OCI-LY3 (cell line): ENCODE data around the gene FAM227B.

ENCODE experiments used
- EZH2phosphoT487 ChIP-seq: fragments of 200-600 bp; shearing (Covaris generic); IDR thresholded peaks from 2 replicates; pipeline ENCODE4 v1.6.1; 2018; ENCODE audit warnings: antibody characterized with exemption, mixed run types, low read depth
- TF ChIP-seq, protein P1 (sequence below): fragments of 200-600, 300-600 bp; sonication (generic); IDR thresholded peaks from 2 replicates; pipeline ENCODE4 v1.5.1; 2014; ENCODE audit warnings: antibody characterized with exemption, low read length, low read depth

DNA sequence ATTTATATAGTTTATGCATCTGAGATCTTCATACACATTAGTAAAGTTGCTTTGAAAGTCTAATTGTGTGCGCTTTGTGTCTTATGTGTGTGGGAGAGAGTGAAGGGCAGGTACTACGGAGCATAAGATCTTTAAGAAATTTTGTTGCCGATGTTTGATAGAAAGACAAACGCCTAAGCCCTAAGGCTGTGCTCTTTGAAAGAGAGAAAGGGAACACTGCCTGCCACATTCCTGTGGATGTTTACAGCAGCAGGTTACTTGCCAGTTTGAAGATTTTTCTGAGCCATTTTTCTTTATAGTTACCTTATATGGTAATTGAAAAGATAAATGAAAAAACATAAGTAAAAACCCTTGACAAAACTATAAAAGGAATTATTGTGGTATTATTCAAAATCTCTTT, 17.2 kb upstream of the FAM227B start:
- TF ChIP-seq, protein P1, sequence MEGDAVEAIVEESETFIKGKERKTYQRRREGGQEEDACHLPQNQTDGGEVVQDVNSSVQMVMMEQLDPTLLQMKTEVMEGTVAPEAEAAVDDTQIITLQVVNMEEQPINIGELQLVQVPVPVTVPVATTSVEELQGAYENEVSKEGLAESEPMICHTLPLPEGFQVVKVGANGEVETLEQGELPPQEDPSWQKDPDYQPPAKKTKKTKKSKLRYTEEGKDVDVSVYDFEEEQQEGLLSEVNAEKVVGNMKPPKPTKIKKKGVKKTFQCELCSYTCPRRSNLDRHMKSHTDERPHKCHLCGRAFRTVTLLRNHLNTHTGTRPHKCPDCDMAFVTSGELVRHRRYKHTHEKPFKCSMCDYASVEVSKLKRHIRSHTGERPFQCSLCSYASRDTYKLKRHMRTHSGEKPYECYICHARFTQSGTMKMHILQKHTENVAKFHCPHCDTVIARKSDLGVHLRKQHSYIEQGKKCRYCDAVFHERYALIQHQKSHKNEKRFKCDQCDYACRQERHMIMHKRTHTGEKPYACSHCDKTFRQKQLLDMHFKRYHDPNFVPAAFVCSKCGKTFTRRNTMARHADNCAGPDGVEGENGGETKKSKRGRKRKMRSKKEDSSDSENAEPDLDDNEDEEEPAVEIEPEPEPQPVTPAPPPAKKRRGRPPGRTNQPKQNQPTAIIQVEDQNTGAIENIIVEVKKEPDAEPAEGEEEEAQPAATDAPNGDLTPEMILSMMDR, result no peak
- TF ChIP-seq EZH2phosphoT487, result no peak
